Testis (tissue), 2 donors: ENCODE data around the gene DUSP8.

Source experiments
- POLR2A ChIP-seq: fragments of 450-650 bp; IDR thresholded peaks from one replicate; pipeline ENCODE4 v1.6.1; 2017; ENCODE audit warnings: antibody characterized with exemption, mild to moderate bottlenecking, moderate library complexity
- TF ChIP-seq, protein P1 (sequence below), 3 experiments: fragments of 450-650 bp in 2 of 3; fragments of 200-600 bp in 1 of 3; sonication (generic) in 1 of 3; IDR thresholded peaks; one replicate each; pipeline ENCODE4 v1.5.1; 2016 to 2019; ENCODE audit warnings: antibody characterized with exemption in 3 of 3, mild to moderate bottlenecking in 2 of 3, moderate library complexity in 1 of 3

DNA sequence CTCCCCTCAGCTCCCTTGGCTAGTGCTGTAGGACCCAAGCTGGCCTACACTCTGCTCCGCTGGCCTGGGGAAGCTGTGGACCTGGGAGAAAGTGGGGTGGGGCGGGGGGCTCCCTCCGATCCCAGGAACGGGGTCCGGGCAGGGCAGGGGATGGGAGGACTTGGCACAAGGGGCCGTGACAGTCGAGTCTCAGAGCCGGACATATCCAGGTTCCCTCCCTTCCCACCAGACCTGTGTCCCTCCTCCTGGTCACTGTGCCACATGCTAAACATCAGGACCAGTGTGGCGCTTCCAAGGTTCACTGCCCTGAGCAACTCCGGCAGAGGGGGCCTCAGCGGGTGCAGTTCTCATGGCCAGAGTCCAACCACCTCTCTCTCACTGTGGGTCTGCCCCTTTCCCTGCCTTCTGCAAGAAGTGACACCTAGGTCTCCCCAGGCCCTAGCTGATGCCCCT is 2.0 kb downstream of the DUSP8 start:
- TF ChIP-seq, protein P1, sequence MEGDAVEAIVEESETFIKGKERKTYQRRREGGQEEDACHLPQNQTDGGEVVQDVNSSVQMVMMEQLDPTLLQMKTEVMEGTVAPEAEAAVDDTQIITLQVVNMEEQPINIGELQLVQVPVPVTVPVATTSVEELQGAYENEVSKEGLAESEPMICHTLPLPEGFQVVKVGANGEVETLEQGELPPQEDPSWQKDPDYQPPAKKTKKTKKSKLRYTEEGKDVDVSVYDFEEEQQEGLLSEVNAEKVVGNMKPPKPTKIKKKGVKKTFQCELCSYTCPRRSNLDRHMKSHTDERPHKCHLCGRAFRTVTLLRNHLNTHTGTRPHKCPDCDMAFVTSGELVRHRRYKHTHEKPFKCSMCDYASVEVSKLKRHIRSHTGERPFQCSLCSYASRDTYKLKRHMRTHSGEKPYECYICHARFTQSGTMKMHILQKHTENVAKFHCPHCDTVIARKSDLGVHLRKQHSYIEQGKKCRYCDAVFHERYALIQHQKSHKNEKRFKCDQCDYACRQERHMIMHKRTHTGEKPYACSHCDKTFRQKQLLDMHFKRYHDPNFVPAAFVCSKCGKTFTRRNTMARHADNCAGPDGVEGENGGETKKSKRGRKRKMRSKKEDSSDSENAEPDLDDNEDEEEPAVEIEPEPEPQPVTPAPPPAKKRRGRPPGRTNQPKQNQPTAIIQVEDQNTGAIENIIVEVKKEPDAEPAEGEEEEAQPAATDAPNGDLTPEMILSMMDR (IDR thresholded peaks at IDR 0.05) = no peak
- no peak for TF ChIP-seq POLR2A
